Ascending aorta (tissue), 2 donors: ENCODE data around the gene MPHOSPH6. TPM values are rescaled to one million over a fixed set of nuclear protein-coding genes. Genes with fewer than 3 reads are reported as not detected.
"Not testable (repeated sequence)": the region's sequence is repeated elsewhere in the genome, so short reads cannot be mapped to it uniquely, and the experiment has no call there.

Source experiments
- DNase-seq, 2 donors: peaks; one replicate each; pipeline ENCODE4 v3.0.0-alpha.2; 2019; ENCODE audit warnings: low spot score in 2 of 2
- H3K27ac ChIP-seq, 2 donors: fragments of 200-600 bp; sonication (generic); one replicate each; pipeline ENCODE4 v1.5.1; 2016 to 2017; ENCODE audit warnings: mild to moderate bottlenecking in 1 of 2
- H3K27me3 ChIP-seq: fragments of 200-600 bp; sonication (generic); one replicate; pipeline ENCODE4 v1.5.1; 2017
- H3K36me3 ChIP-seq, 2 donors: fragments of 200-600 bp; sonication (generic); one replicate each; pipeline ENCODE4 v1.5.1; 2016
- H3K4me1 ChIP-seq, 2 donors: fragments of 200-600 bp; sonication (generic); one replicate each; pipeline ENCODE4 v1.5.1; 2016 to 2017; ENCODE audit warnings: mild to moderate bottlenecking in 1 of 2
- H3K4me3 ChIP-seq, 2 donors: fragments of 200-600 bp; sonication (generic); one replicate each; pipeline ENCODE4 v1.5.1; 2016 to 2017; ENCODE audit warnings: mild to moderate bottlenecking in 1 of 2
- H3K9me3 ChIP-seq, 2 donors: fragments of 200-600 bp; sonication (generic); one replicate each; pipeline ENCODE4 v1.5.1; 2016
- intact Hi-C: fragments of 100-400 bp; cut with DNase I; formaldehyde crosslinking; loops from one replicate; pipeline ENCODE4 v1.15.1; 2023
- total RNA-seq: library from RNA; depleted of rRNA; stranded (reverse); fragments of >200 nt; gene quantifications from one replicate; pipeline ENCODE4 v1.1.0, GENCODE V29; 2016
- TF ChIP-seq, protein P1 (sequence below), 3 experiments: fragments of 200-600 bp in 2 of 3; fragments of 450-650 bp in 1 of 3; sonication (generic) in 2 of 3; IDR thresholded peaks; one replicate each; pipeline ENCODE4 v1.5.1; 2016 to 2019; ENCODE audit warnings: antibody characterized with exemption in 3 of 3, mild to moderate bottlenecking in 1 of 3, moderate library complexity in 1 of 3

MPHOSPH6 gene
- total RNA-seq, 1 donor from 2014 or later: 86.5 TPM

DNA sequence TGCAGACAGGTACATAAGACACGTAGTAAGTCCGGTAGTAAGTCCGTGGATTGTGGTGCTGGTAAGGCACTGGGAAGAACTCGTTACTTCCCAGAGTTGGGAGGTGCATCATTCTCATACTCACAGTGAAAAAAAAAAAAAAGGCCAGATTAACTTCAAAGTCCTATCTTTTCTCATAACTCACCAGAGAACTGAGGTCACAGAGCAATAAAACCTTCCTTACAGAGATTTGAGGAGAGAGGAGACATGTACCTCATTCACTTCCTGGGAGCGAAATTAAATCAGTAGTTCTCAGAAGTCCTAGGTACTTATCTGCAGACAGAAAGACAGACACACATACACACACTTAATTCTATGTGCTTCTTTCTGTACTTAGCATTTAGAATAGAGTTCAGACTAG, 22.5 kb downstream of the MPHOSPH6 start:
- Histone ChIP-seq H3K9me3 (no peaks in the 10 kb centered on the region), H3K27me3 (no peaks in the 10 kb centered on the region), H3K4me1 (no peaks in the 10 kb centered on the region), H3K36me3 (peaks cover 0 to 22% of the 10 kb centered on the region in 2 donors), H3K4me3 (no peak overlapping the region), H3K27ac (no peak overlapping the region)
- intact Hi-C loops: no loop called here
- TF ChIP-seq, protein P1, sequence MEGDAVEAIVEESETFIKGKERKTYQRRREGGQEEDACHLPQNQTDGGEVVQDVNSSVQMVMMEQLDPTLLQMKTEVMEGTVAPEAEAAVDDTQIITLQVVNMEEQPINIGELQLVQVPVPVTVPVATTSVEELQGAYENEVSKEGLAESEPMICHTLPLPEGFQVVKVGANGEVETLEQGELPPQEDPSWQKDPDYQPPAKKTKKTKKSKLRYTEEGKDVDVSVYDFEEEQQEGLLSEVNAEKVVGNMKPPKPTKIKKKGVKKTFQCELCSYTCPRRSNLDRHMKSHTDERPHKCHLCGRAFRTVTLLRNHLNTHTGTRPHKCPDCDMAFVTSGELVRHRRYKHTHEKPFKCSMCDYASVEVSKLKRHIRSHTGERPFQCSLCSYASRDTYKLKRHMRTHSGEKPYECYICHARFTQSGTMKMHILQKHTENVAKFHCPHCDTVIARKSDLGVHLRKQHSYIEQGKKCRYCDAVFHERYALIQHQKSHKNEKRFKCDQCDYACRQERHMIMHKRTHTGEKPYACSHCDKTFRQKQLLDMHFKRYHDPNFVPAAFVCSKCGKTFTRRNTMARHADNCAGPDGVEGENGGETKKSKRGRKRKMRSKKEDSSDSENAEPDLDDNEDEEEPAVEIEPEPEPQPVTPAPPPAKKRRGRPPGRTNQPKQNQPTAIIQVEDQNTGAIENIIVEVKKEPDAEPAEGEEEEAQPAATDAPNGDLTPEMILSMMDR (IDR thresholded peaks at IDR 0.05): no peak
- DNase-seq: no peak

DNA sequence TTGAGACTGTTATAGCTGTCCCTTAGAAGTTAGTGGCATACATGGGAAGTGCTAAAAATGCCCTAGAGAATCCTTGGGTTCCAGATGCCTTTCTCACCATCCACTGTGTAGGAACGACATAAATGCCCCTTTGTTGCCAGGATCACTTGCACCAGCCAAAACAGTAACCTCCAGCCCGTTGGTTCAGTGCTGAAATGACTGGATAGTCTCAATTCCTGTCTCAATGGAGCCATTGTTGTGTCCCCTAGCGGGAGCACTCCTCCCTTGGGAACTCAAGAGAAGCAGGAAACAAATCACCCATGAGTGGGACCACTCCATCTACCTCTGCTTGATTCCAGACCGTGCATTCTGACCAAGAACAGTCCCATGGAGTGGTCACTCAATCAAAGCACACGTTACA, 23.1 kb downstream of the MPHOSPH6 start:
- H3K9me3 ChIP-seq: no peaks in the 10 kb centered on the region
- peaks cover 0 to 22% of the 10 kb centered on the region in 2 donors for H3K36me3 ChIP-seq
- H3K4me1 ChIP-seq: no peaks in the 10 kb centered on the region
- TF ChIP-seq, protein P1 (IDR thresholded peaks at IDR 0.05): no peak
- no peaks in the 10 kb centered on the region for H3K27me3 ChIP-seq
- intact Hi-C loops: no loop called here
- no peak for DNase-seq
- H3K27ac ChIP-seq: no peak overlapping the region
- H3K4me3 ChIP-seq: no peak overlapping the region

DNA sequence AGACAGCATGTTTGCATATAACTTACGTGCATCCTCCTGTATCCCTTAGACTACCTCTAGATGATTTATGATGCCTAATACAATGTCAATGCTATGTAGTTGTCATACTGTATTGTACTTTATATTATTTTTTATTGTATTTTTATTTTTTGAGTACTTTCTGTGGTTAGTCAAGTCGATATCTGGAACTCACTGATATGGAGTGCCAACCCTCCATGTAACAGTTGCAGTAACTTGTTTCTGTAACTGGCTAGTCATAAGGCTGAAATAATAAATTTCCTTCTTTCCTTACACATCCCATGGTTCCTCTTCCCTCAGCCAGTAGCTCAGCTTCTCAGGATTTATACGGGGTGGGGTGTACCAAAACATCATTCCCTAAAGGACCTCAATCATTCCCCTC, 23.5 kb downstream of the MPHOSPH6 start:
- no peaks in the 10 kb centered on the region for H3K9me3 ChIP-seq
- no peak for DNase-seq
- H3K4me1 ChIP-seq: no peaks in the 10 kb centered on the region
- no peak overlapping the region for H3K27ac ChIP-seq
- no peaks in the 10 kb centered on the region for H3K27me3 ChIP-seq
- TF ChIP-seq, protein P1 (IDR thresholded peaks at IDR 0.05): no peak
- peaks cover 0 to 22% of the 10 kb centered on the region in 2 donors for H3K36me3 ChIP-seq
- H3K4me3 ChIP-seq: no peak overlapping the region
- intact Hi-C loops: no loop called here

DNA sequence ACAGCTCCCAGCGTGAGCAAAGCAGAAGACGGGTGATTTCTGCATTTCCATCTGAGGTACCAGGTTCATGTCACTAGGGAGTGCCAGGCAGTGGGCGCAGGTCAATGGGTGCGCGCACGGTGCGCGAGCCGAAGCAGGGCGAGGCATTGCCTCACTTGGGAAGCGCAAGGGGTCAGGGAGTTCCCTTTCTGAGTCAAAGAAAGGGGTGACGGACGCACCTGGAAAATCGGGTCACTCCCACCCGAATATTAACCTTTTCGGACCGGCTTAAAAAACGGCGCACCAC, 30.8 kb downstream of the MPHOSPH6 start:
- H3K27ac ChIP-seq, H3K9me3 ChIP-seq, H3K4me3 ChIP-seq, H3K27me3 ChIP-seq, H3K4me1 ChIP-seq, H3K36me3 ChIP-seq, intact Hi-C loops, DNase-seq: not testable (repeated sequence)

DNA sequence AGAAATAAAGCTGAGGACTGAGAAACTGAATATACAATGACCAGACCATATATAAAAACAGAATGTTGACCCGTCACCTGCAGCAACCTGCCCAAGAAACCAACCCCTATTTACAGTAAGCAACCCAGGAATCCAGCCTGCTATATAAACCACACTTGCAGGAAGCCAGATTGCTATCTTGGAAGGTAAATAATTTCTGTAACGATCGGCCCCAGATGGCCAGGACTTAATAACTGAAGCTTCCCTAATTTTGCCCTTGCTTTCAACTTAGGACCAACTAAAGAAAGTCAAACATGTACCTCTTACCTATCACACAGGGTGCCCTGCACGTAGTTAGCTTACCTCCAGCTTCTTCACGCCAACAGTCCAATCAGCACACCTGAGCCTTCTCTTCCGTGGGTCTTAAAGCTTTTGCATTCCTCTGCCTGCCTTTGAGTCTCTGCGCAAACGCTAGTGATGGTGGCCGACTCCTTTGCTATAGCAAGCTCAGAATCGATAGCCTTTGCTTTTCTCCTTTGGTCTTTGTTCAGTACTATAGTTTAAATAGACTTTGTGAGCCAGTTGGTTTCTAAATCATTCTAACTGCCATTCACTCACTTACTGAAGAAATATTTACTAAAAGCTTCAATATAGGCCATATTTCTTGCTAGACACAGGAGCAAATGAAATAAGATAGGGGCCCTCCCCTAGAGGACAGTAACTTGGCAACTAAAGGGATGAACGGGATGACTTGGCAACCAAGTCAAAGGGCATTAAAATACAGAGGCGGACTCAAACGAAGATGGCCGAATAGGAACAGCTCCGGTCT, 31.3 kb downstream of the MPHOSPH6 start:
- H3K27me3 ChIP-seq: no peaks in the 10 kb centered on the region
- no peaks in the 10 kb centered on the region for H3K9me3 ChIP-seq
- H3K36me3 ChIP-seq: no peaks in the 10 kb centered on the region
- H3K27ac ChIP-seq: no peak overlapping the region
- no peak for DNase-seq
- no peak overlapping the region for H3K4me3 ChIP-seq
- TF ChIP-seq, protein P1 (IDR thresholded peaks at IDR 0.05): no peak
- no peaks in the 10 kb centered on the region for H3K4me1 ChIP-seq
- intact Hi-C loops: no loop called here

DNA sequence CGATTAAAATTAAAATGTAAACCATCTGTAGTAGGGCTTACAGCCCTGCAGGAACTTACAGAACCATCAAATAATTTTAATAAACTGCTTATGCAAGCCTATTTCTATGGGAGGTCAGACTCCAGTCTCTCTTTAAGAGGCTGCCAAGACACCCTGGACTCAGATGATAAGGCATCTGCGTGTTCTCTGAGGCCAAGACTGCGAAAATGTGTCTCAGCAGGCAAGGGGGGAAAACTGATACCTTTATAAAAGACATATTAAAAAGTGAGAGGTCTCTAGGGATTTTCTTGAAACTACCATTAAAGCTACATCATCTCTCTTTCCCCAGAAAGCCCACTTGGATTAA, 32.2 kb downstream of the MPHOSPH6 start:
- TF ChIP-seq, protein P1 (IDR thresholded peaks at IDR 0.05): no peak
- H3K27ac ChIP-seq: no peak overlapping the region
- no peak overlapping the region for H3K4me3 ChIP-seq
- H3K36me3 ChIP-seq: no peaks in the 10 kb centered on the region
- no peaks in the 10 kb centered on the region for H3K9me3 ChIP-seq
- no peak for DNase-seq
- no peaks in the 10 kb centered on the region for H3K27me3 ChIP-seq
- intact Hi-C loops: no loop called here
- H3K4me1 ChIP-seq: no peaks in the 10 kb centered on the region
